GM19023 (cell line): ENCODE measurements around the gene CACNA1H.

ENCODE experiments used
- ATAC-seq: cut with Tn5 transposase; IDR thresholded peaks from one replicate; pipeline ENCODE4 v1.9.1; 2021; ENCODE audit warnings: mild to moderate bottlenecking, moderate library complexity; ENCODE audit not compliant: unreplicated experiment

Gene CACNA1H

DNA sequence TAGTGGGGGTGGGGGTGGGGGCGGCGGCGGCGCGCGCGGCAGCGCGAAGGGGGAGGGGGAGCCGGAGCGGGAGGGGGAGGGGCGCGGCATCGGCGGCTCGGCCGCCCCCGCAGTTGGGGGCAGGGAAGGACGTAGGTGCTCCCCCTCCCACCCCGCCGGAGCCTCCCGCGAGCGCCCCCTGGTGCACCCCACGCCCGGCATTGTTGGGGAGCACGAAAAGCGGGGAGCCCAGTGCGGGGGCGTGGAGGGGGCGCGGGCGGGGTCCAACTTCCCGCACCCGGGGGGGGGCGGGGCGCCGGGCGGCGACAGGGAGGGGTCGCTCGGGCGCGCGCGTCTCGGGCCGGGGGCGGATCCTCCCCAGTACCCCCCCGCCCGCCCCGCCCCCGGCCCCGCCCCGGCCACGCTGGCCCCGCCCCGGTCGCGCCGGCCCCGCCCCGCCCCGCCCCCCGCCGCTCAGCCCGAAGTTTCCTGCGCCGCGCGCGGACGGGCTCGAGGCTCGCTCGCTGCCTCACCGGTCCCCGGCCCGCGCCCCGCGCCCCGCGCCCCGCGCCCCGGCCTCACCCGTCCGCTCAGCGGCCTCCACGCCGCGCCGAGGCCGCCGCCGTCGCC is at the start of gene CACNA1H:
TSS of gene CACNA1H (plus strand) at position 456 of the 609 bp plus-strand sequence. CDS start 632 bp downstream, outside the sequence.
- ATAC-seq: no peak

DNA sequence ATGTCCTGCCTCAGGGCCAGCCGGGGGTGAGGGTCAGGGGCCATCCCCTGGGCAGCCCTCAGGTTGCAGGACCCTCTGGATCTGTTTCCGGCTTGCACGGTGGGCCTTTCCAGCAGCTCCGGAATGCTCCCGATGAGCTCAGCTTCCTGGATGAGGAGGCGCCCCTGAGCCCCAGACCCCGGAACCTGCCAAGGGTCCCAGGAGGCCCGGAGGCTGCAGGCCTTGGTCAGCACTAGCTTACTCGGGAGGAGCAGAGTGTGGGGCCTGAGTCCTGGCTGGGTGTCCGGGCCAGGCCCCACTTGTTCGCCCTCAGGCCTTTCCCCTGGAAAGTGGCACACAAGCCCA is 49.3 kb upstream of the CACNA1H start:
- ATAC-seq: no peak

GRCh38 chr16:1105888-1106620 is 46.9 kb upstream of the CACNA1H start:
- no peak for ATAC-seq

DNA sequence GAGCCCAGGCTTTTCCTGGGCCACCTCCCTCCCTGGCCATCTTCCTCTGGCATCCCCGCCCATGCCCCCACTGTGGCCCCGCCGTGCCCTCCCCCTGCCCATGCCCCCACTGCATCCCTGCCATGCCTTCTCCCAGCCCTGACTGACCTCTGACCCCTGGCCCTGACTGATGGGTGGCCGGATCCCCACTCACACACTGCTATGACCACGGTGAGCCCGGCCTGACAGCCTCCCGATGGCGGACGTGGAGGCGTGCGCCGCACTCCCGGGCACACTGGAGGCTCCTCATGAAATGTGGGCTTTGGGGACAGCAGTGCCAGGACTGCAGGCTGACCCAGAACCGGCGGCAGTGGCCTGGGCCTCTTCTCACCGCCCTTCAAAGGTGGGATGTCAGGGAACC is 46.2 kb upstream of the CACNA1H start:
- ATAC-seq: no peak

- ATAC-seq: no peak
These were observed 45.8 kb upstream of the CACNA1H start for GRCh38 chr16:1107141-1107540.

- ATAC-seq: no peak
These were observed 45.2 kb upstream of the CACNA1H start for GRCh38 chr16:1107731-1108130.

DNA sequence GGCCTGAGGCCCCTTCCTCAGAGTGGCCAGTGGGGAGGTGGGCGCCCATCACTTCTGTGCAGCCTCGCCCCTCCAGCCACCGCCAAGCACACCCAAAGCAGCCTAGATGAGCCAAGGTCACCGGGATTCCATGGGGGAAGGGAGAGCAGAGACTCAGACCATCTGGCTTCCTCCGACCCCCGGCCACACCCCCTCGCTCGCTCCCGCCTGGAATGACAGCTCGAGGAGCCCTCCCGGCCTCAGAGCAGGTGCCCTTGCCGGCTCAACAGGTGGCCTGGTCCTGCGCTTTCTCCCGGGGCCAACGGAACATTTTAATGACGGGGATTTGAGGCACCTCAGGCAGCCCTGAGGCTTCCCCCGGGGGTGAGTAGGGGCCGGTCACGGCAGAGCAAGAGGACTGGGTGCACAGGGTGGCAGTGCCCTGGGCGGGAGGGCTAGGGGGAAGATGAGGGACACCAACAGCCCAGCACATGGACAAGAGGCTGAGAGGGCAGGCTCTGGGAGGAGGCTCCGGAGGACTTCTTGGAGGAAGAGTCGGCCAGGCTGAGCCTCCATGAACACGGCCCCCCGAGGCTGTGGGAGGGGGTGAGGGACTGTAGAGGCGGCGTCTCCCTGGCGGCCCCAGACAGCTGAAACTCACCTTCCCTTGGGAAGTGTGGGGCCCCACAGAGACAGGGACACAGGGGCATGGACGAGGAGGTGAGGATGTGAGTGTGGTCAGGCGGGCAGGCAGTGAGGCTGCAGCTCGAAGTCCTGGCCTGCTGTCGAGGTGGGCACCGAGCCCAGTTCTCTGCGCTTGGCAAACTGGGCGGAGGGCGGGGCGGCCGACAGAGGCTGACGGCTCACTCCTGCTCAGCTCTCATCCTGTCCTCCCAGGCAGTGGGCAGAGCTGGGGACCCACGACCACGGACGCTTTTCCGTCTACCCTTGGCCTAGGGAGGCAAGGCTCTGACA is 44.3 kb upstream of the CACNA1H start:
- no peak for ATAC-seq

DNA sequence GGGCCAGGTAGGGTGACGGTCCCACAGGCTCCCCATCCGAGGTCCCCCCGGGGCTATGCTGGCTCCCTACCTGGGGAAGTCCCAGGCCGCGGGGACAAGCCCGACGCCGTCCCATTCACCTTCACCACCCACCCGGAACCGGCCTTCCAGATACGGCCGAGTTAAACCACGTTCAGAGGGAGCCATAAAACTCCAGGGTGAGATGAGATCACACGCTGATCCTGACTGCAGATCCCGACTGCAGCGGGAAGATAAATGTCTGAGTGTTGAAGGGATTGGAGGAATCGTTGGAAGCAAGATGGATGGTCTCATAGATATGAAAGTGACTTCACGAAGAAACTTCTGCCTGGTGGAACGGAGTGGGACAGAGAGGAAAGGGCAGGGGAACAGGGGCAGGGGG is 43.3 kb upstream of the CACNA1H start:
- no peak for ATAC-seq

DNA sequence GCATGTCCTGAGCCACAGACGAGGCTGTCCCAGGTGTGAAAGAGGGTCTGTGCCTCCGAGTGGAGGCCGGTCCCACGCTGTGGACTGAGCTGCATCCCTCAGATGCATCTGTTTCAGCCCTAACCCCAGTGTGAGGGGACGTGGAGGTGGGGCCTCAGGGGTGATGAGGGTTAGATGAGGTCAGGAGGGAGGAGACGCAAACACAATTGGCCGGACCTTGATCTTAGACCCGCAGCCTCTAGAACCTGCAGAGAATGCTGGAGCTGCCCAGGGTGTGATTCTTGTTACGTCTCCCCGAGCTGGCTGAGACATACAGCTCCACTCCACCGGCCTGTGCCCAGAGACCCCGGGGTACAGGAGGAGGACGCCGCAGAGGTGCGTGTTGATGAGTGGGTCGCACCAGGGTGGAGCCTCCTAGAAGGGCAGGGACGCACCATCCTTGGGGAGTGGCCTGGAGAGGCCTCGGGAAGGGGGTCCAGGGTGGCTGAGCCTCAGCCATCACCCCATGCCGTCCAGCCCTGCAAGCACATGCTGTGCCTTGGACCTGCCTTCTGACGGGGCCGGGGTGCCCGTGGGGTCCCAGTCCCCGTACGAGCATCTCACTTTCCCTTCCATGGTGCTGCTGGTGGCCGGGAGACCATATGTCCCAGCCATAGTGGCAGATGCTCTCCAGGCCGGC is 40.3 kb upstream of the CACNA1H start:
- ATAC-seq: no peak

DNA sequence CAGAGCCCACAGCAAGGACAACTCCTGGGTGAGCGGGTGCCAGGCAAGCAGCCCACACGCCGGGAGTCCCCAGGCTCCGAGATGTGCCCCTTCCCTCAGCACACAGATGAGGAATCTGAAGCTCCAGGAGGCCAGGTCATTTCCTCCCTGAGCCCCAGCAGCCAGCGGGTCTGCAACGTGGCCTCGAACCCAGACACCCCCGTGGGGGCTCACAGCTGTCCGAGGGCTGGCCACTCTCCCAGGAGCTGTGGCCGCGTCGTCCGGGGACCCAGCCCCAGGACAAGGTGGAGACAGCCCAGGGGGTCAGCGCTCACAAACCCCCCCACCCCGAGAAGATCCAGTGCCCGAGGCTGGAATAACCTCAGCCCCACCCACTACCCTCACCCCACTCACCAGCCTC is 39.4 kb upstream of the CACNA1H start:
- no peak for ATAC-seq

GRCh38 chr16:1113889-1114526 is 38.9 kb upstream of the CACNA1H start:
- no peak for ATAC-seq

GRCh38 chr16:1116693-1117077 is 36.2 kb upstream of the CACNA1H start:
- no peak for ATAC-seq

DNA sequence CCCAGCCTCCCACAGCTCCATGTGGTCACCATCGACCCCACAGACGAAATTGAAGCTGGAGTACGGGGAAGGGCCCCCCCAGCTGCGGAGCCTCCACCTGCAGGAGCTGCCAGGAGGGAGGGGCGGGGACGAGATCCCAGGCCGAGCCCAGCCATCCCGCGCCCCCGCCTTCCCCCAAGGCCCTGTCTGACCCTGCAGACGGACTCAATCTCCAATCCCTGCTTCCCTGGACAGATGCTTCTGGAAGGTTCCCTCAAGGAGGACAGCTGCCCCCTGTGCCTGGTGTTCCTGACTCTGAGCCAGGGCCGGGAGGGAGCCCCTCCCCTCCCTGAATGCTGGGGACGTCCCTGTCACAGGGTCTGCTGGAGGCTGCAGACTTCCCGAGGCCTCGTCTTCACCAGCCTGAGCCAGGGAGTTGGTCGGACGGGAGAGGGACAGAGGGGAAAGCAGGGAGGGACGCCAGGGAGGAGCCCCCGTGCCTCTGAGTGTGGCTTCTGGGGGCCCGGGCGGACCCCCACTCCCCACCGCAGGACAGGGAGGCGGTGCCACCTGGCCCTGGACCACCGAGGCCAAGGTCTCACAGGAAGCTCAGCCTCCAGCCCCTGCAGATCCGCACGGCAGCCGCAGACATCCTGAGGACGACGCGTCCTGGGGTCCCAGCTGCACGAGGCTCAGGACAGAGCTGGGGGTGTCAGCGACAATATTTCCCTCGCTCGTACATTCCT is 35.6 kb upstream of the CACNA1H start:
- ATAC-seq: no peak

- ATAC-seq: no peak
These were observed 35.0 kb upstream of the CACNA1H start for GRCh38 chr16:1117926-1118325.

DNA sequence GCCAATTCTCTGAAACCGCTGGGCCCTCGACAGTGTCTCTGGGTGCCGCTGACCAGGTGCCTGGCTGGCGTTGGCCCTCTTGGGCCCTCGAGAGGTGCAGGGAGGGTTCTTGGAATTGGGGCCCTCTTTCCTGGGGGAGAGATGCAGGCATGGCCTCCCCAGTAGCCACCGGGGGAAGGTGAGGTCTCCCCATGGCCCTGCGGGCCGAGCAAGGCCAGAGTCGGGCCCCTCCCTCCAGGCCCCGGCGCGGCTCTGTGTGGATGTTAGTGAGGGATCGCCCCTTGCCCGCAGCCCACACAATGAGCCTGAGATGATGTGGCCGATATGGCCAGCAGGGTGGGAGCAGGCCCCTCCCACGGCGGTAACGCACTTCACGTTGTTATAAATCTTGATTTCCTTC is 33.8 kb upstream of the CACNA1H start:
- no peak for ATAC-seq

DNA sequence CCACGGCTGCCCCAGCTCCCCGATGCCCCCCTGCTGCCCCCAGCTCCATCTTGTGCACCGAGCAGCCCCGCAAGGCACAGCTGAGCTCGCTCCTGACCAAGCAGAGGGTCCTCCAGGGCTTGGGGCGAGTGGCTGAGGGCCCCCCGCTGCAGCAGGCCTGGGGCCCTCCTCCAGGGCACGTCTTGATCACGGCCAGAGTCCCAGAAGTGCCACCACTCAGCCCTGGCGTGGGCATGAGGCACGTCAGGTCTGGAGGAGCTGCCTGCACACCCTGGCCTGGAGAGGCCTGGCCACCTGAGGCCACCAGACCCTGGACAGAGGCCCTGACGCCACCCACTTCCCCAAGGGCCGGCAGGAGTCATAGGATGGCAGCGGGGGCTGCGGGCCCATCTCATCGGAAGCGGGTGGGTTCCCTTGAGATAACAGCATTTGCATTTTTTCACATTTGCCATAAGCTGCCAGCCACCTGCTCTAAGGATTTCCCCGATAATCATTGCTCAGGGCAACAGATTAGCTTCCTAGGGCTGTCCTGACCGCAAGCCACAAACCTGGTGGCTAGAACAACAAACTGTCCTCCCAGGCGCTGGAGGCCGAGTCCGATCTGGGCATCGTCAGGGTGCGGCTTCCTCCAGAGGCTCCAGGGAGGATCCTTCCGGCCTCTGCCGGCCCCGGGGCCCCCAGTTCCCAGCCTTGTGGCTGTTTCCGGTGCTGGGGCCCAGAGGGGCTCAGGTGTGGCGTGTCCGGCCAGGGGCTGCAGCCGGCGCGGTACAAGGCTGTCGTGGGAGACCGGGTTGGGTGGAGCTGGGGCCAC is 32.9 kb upstream of the CACNA1H start:
- ATAC-seq: no peak

DNA sequence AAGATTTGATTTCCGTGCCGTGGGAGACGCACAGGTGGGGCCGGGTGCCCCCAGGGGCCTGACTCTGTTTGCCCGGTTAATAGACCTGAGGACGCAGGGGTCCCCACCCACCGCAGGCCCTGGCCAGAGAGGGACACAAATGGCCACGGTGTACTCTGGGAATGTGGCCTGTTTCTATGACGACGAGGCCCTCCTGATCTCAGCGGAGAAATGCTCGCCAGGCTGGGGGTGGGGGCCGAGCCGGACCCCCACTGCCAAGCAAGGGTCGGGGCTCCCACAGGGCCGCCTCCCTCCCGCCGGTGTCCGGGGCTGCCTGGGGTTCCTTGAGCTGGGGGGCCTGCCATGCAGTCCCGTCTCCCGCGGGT is 32.3 kb upstream of the CACNA1H start:
- no peak for ATAC-seq

DNA sequence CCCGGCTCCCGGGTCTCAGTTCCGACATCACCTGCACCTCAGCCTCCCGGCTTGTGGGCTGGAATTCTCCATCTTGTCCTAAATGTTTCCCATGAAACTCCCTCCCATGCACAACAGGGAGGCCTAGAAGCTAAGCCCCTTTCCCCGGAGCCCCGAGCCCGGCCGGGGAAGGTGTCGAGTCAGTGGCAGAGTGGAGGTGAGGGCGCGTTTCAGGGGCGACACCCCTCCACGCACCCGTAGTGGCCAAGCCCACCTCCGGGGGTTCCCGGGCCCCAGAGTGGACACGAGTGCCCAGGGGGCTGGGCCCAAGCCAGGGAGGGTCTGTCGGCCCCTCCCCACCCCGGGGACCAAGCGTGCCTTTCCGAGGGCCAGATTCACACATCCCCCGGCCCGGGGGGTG is 31.9 kb upstream of the CACNA1H start:
- ATAC-seq: no peak
